HG03571 (cell line): Measurements from ENCODE around the gene PRKCI.
A peak's percentile ranks its signal among the peaks of the same experiment; 100 is the strongest.
"Not testable (repeated sequence)": the region's sequence is repeated elsewhere in the genome, so short reads cannot be mapped to it uniquely, and the experiment has no call there.

ENCODE experiments used
- ATAC-seq: cut with Tn5 transposase; IDR thresholded peaks from one replicate; pipeline ENCODE4 v1.9.1; 2021; ENCODE audit not compliant: unreplicated experiment

The PRKCI gene

DNA sequence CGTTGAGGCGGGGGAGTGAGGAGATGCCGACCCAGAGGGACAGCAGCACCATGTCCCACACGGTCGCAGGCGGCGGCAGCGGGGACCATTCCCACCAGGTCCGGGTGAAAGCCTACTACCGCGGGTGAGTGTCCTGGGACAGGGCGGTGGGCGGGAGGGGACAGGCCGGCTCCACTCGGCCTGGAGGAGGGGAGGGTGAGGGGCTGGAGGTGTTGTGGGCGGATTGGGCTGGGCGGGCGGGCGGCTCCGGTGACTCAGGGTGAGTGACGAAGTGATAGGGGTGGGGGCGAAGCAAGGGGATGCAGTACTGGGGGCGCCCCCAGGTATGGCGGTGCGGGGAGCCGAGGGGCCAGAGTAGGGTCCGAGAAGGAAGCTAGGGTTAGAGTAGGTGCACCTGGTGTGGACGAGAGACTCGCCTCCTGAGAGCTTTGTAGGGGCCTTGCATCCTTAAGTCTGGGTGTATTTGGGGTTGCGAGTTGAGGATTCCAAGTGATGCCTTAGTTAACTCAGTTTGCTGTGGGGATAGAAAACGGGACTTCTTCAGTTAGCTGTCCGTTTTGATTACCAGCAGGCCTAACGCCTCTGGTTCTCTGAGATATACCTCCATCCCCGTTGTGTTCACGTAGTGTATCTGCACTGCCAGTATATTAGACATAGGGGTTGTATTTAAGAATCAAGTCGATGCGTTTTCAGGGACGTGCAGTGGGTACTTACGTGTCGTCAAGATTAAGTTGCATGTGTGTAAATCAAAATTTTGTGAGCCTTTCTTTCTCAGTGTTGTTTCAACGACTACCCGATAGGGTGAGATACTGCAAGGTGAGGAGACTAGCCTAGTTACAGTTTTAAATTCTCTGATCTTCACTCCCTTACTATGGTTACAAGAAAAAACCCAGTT, 670 bp downstream of the PRKCI start:
- peak; percentile 35 for ATAC-seq

GRCh38 chr3:170225166-170225565, 2.9 kb downstream of the PRKCI start:
- no peak for ATAC-seq

GRCh38 chr3:170226426-170226960, 4.3 kb downstream of the PRKCI start:
- ATAC-seq, result no peak

DNA sequence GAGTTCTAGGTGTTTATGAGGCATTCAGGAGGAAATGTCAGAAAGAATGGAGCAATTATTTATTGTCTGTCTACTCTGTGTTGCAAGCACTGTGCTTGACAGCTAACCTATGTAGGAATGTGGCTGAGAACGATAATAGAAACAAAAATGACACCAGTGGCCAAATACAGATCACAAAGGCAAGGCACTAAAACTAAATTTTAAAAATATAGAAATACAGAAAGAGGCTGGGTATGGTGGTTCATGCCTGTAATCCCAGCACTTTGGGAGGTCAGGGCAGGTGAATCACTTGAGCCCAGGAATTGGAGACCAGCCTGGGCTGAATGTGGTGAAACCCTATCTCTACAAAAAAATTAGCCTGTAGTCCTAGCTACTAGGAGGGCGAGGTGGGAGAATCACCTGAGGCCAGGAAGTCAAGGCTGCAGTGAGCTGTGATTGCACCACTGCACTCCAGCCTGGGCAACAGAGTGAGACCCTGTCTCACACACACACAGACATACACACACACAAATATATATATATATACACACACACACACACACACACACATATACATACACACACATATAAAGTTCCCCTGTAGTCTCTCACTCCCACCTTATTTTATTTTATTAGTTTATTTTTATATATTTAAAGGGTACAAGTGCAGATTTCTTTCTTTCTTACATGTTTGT, 6.0 kb downstream of the PRKCI start:
- no peak for ATAC-seq

GRCh38 chr3:170232266-170232665, 10.0 kb downstream of the PRKCI start:
- no peak for ATAC-seq

- ATAC-seq, result no peak
Observed at GRCh38 chr3:170233530-170233929, 11.3 kb downstream of the PRKCI start.

DNA sequence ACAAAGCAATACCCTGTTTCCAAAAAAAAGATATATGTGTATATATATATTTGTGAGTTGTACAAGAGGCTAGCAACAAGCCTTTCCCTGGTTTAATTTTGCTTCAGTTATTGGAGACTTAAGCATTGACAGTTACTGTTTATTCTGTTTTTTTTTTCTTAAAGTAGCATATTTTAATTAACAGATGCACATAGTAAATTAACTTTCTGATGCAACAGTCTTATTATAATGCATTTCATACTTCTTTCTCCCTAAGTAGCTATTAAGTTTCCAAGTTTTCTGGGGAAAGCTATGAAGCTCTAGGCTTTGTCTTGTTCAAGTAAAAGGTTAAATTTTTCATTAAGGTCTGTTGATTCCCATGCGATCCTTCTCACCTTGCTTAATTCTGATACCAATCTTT, 17.9 kb downstream of the PRKCI start:
- ATAC-seq, result no peak

DNA sequence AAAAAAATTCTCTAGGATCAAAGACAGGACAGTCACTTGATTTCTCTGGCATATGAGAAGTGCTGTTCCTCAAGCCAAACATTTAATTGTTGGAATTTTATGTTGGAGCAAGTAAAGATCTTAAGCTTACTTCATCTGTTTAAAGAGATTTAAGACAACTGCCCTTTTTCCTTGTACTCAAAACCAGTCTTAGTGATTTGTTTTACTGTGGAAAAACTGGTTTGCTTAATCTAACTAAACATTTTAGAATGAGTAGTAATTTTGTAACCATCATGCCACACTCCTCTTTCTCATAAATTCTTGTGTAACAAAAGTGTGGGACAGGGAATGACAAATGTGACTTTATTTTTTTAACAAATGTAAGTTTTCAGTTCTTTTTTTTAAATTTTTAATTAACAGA, 18.4 kb downstream of the PRKCI start:
- no peak for ATAC-seq

- no peak for ATAC-seq
Observed at GRCh38 chr3:170244576-170244975, 22.4 kb downstream of the PRKCI start.

DNA sequence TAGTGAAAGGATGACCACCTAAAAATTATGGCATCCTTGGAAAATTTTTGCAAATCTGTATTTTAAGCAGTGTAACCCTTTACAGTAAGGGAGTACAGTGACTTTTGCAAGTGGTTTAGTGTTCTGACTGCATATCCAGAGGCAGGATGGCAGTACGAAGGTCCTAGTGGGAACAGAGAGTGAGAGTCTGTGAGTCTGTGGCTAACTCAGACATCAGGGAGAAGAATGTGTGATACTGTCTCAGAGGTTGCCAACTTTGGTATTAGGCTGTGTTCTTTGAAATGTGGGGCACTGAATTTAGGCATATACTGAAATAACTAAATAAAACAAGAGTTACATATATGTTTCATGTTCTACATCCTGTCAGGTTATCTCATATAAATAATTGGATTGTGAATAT, 25.7 kb downstream of the PRKCI start:
- ATAC-seq, result no peak

DNA sequence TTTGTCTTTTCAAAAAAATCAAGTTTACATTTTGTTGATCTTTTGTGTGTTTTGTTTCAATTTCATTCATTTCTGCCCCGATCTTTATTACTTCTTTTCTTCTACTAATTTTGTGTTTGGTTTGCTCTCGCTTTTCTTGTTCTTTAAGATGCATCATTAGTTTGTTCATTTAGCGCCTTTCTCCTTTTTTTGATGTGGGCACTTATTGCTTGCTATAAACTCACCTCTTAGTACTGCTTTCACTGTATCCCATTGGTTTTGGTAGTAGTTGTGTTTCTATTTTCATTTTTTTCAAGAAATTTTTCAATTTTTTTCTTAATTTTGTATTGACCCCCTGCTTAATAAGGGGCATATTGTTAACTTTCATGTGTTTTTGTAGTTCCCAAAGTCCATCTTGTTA, 34.4 kb downstream of the PRKCI start:
- no peak for ATAC-seq

GRCh38 chr3:170257145-170257544, 34.9 kb downstream of the PRKCI start:
- peak; percentile 45 for ATAC-seq

DNA sequence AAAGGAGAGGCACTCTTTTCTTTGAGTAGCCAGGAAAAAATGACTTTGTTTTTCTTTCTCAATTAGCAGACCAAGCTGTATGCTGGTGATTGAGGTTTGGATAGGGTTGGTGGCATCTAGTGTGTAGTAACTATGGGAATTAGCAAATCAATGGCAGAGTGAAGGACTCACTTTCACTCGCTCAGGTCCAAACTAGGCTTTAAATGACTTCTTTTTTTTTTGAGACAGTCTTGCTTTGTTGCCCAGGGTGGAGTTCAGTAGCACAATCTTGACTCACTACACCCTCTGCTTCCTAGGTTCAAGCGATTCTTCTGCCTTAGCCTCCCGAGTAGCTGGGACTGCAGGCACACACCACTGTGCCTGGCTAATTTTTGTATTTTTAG, 35.9 kb downstream of the PRKCI start:
- no peak for ATAC-seq

DNA sequence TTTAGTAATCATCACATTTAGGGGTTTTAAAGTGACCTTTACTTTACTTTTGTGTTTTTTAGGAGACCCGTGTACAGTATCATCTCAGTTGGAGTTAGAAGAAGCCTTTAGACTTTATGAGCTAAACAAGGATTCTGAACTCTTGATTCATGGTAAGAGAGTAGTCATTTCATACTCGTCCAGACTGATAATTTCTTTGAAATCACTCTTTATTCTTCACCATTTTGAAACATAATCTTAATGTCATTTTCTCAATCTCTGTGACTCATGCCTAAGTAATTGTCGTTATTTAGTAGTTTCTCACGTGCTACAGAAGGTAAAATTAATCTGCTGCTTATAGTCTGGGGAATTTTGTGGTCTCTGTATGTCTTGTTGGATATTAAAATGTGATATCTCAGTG, 37.7 kb downstream of the PRKCI start:
- no peak for ATAC-seq

- ATAC-seq, result no peak
Observed at GRCh38 chr3:170267793-170268192, 45.6 kb downstream of the PRKCI start.

DNA sequence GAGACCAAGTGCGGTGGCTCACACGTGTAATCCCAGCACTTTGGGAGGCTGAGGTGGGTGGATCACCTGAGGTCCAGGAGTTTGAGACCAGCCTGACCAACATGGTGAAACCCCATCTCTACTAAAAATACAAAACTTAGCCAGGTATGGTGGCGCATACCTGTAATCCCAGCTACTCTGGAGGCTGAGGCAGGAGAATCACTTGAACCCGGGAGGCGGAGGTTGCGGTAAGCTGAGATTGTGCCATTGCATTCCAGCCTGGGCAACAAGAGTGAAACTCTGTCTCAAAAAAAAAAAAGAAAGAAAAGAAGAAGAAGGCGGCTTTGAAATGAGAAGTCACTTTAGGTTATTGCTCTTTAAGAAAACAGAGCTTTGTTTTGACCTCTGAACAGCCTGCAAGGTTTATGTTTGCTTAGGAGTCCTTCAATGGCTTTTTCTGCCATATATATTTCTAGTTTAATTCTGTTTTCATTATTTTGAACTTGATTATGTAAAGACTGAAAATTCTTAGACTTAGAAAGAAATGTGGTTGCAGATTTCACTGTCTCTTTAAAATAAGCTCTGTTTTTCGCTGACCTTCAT, 47.5 kb downstream of the PRKCI start:
- not testable (repeated sequence) for ATAC-seq

DNA sequence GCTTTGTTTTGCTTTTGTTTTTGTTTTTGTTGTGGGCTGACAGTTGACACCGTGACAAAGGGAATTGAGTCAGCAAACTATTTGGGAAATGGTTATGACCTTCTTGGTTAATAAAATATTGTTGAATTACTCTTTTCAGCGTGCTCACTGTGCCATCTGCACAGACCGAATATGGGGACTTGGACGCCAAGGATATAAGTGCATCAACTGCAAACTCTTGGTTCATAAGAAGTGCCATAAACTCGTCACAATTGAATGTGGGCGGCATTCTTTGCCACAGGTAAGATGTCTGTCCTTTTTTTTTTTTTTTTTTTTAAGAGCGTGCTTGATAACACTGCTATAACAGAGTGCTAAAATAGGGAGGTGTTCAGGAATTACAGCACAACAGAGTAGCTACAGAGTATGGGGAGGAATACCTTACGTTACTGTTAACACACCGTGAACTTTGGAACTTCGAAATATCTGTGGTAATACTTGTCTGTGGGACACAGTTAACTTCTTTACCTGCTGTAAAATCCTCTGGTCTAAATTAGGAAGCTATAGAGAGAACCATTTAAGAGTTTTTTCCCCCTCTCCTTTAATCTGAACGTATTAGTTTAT, 48.2 kb downstream of the PRKCI start:
- ATAC-seq, result no peak

GRCh38 chr3:170274641-170275040, 52.4 kb downstream of the PRKCI start:
- ATAC-seq, result no peak

- no peak for ATAC-seq
Observed at GRCh38 chr3:170275832-170276231, 53.6 kb downstream of the PRKCI start.

- ATAC-seq, result not testable (repeated sequence)
Observed at GRCh38 chr3:170277311-170277710, 55.1 kb downstream of the PRKCI start.

DNA sequence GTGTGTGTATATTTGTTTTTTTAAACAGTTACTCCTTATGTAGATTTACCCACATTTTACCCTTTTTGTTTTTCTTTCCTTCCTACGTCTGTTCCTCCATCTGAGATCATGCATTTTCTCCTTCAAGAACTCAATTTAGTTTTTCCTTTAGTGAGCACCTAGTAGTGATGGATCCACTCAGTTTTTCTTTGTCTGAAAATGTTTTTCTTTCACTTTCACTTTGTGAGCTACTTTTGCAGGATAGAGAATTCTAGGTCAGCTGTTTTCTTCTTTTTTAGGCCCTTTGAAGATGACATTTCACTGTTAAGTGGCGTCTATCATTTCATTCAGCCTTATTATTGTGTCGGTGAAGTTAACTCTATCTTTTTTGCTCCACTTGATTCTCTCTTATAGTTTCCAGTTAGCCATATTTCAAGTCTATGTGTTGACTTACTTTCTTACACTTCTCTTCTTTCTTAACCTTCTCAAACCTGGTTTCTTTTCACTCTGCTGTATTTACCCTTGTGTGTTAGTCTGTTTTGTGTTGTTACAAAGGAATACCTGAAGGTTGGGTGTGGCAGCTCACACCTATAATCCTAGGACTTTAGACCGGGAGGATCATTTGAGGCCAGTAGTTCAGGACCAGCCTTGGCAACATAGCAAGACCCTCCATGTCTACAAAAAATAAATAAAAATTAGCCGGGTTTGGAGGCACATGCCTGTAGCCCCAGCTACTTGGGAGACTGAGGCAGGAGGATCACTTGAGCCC, 55.8 kb downstream of the PRKCI start:
- ATAC-seq, result no peak
